Cardiac muscle cell (in vitro differentiated cells and primary cell): ENCODE measurements around the gene FNDC3B. TPM values are rescaled to one million over a fixed set of nuclear protein-coding genes. Genes with fewer than 3 reads are reported as not detected.

Experiments used
- DNase-seq, 2 donors: peaks; one replicate each; pipeline versions ENCODE4 v3.0.0 to v3.0.0-alpha.2; 2010 to 2017; ENCODE audit warnings: low read depth in 1 of 2, low spot score in 1 of 2
- H3K27ac ChIP-seq: fragments of 200-600 bp; sonication (generic); 2 replicates; pipeline ENCODE4 v1.5.1; 2016
- H3K27me3 ChIP-seq: fragments of 200-600 bp; sonication (generic); 2 replicates; pipeline ENCODE4 v1.6.0; 2016; ENCODE audit warnings: control low read depth
- H3K36me3 ChIP-seq: fragments of 200-600 bp; sonication (generic); 2 replicates; pipeline ENCODE4 v1.5.1; 2016; ENCODE audit warnings: control low read depth
- H3K4me1 ChIP-seq: fragments of 200-600 bp; sonication (generic); 2 replicates; pipeline ENCODE4 v1.8.1; 2017; ENCODE audit warnings: low read depth, mild to moderate bottlenecking, mixed run types
- H3K4me3 ChIP-seq: fragments of 200-600 bp; sonication (generic); 2 replicates; pipeline ENCODE4 v1.5.1; 2016; ENCODE audit warnings: mild to moderate bottlenecking
- H3K9me3 ChIP-seq: fragments of 200-600 bp; sonication (generic); 2 replicates; pipeline ENCODE4 v1.5.1; 2017; ENCODE audit warnings: low read depth, mild to moderate bottlenecking, control low read depth
- CTCF ChIP-seq: IDR thresholded peaks from 2 replicates; pipeline ENCODE4 v1.5.1; 2012; ENCODE audit warnings: low read depth, mild to moderate bottlenecking, low read length
- polyA plus RNA-seq: library from polyadenylated mRNA; unstranded; fragments of >200 nt; fragmentation: Nextera tagmentation; extraction: Ambion mirVana; gene quantifications from 2 replicates; pipeline ENCODE4 v1.2.1, GENCODE V29; 2016
- total RNA-seq: library from RNA; depleted of rRNA; stranded (reverse); fragments of >200 nt; gene quantifications from 2 replicates; pipeline ENCODE4 v1.2.3, GENCODE V29; 2016

FNDC3B gene
- total and polyA plus RNA-seq, 2 experiments from 2014 or later = 55.2 to 62.3 TPM

GRCh38 chr3:172438186-172438585 lies 398.8 kb downstream of the FNDC3B start:
- Histone ChIP-seq H3K4me3 (no peak overlapping the region), H3K27ac (no peak overlapping the region), H3K36me3 (no peaks in the 10 kb centered on the region), H3K27me3 (peaks cover 18% of the 10 kb centered on the region), H3K4me1 (no peaks in the 10 kb centered on the region), H3K9me3 (no peaks in the 10 kb centered on the region)
- no peak for TF ChIP-seq CTCF
- no peak for DNase-seq

- Histone ChIP-seq H3K4me3 (no peak overlapping the region), H3K4me1 (no peaks in the 10 kb centered on the region), H3K36me3 (no peaks in the 10 kb centered on the region), H3K27ac (no peak overlapping the region), H3K9me3 (no peaks in the 10 kb centered on the region), H3K27me3 (peaks cover 51% of the 10 kb centered on the region)
- DNase-seq = no peak
- TF ChIP-seq CTCF = no peak
These were observed 402.2 kb downstream of the FNDC3B start for GRCh38 chr3:172441581-172441980.

- Histone ChIP-seq H3K27ac (no peak overlapping the region), H3K36me3 (no peaks in the 10 kb centered on the region), H3K4me1 (no peaks in the 10 kb centered on the region), H3K9me3 (no peaks in the 10 kb centered on the region), H3K27me3 (peaks cover 61% of the 10 kb centered on the region), H3K4me3 (no peak overlapping the region)
- no peak for DNase-seq
- TF ChIP-seq CTCF = no peak
These were observed 403.2 kb downstream of the FNDC3B start for GRCh38 chr3:172442606-172443005.

GRCh38 chr3:172444821-172445220 lies 405.4 kb downstream of the FNDC3B start:
- Histone ChIP-seq H3K27me3 (peaks cover 83% of the 10 kb centered on the region), H3K27ac (no peak overlapping the region), H3K9me3 (no peaks in the 10 kb centered on the region), H3K4me3 (no peak overlapping the region), H3K4me1 (no peaks in the 10 kb centered on the region), H3K36me3 (no peaks in the 10 kb centered on the region)
- no peak for DNase-seq
- no peak for TF ChIP-seq CTCF

GRCh38 chr3:172446198-172446597 lies 406.8 kb downstream of the FNDC3B start:
- no peak for TF ChIP-seq CTCF
- H3K4me1 ChIP-seq = no peaks in the 10 kb centered on the region
- H3K27ac ChIP-seq = no peak overlapping the region
- no peaks in the 10 kb centered on the region for H3K9me3 ChIP-seq
- no peaks in the 10 kb centered on the region for H3K36me3 ChIP-seq
- no peak for DNase-seq
- H3K27me3 ChIP-seq = peaks cover 96% of the 10 kb centered on the region
- H3K4me3 ChIP-seq = no peak overlapping the region
